CD4-positive, alpha-beta T cell treated with Interleukin-4 for 4 hours (primary cell): ENCODE results near the gene ZCCHC7.
"Not testable (repeated sequence)": the region's sequence is repeated elsewhere in the genome, so short reads cannot be mapped to it uniquely, and the experiment has no call there.

Experiments used
- DNase-seq: peaks from one replicate; pipeline ENCODE4 v3.0.0-alpha.2; 2020

ZCCHC7 gene

DNA sequence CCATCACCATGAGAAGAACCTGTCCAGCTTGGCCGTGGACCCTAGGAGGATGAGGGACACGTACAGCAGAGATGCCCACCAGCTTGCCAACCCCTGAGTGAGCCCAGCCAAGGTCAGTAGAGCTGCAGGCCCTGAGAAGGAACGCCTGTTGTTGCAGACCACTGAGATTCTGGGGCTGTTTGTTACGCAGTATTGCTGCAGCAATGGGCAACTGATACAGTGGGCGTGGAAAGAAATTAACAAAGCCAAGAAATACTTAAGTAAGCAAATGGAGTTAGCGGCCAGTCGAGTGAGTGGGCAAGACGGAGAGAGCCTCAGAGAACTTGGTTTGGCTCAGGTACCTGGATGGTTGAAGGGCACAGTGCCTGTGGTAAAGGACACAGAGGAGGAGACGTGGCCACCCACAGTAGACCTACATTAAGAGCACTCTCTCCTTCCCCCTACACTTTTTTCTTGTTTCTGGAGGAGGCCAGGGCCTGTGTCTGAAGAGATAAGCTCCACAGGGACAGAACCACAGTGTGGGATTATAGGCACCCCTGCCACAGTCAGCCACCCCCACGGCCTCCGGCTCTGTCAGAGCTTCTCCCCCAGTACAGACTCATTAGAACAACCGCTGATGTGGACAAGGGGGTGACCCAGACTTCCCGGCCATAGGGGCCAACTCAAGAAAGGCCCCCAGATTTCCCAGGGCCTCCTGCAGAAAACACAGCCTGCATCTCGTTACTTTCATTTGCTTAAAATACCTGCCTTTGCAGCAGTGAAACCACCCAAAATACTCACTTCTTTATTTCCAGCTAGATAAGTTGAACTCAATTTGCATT is 262.0 kb downstream of the ZCCHC7 start:
- DNase-seq, result no peak

DNA sequence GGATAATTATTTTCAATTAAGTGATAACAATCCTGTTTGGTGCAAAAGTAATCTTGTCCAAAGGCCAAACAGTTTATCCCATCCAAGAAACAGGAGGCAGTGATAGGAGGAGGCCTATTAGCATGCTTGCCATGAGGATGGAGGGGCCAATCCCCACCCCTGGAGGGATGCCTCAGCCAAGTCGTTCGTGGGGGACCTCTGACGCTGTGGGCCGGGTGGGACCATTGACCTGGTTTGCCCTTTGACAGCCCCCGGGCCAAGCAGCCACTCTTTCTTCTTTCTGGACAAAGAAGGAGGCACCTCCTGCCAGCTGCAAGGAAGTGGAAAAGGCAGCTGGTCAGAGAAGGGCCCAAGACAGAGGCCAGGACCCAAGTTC is 262.6 kb downstream of the ZCCHC7 start:
- no peak for DNase-seq

DNA sequence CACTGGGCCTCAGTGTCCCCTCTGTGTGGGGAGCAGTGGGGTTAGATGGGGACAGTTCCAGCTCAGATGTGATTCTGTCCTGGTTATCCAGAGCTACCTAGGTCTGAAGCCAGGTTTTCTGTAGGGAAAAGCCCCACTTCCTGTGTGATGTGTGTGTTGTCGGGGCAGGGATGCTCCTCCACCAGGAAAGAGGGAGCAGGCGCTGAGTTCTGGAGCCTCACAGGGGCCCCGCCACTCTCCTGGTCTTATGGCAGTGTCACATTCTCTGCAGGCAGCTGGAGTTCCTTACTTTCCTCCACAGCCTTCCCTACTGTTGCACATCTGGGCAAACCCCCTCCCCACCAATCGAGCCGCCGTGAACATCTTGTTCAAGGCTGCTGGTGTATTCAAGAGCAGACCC is 263.0 kb downstream of the ZCCHC7 start:
- DNase-seq, result no peak

DNA sequence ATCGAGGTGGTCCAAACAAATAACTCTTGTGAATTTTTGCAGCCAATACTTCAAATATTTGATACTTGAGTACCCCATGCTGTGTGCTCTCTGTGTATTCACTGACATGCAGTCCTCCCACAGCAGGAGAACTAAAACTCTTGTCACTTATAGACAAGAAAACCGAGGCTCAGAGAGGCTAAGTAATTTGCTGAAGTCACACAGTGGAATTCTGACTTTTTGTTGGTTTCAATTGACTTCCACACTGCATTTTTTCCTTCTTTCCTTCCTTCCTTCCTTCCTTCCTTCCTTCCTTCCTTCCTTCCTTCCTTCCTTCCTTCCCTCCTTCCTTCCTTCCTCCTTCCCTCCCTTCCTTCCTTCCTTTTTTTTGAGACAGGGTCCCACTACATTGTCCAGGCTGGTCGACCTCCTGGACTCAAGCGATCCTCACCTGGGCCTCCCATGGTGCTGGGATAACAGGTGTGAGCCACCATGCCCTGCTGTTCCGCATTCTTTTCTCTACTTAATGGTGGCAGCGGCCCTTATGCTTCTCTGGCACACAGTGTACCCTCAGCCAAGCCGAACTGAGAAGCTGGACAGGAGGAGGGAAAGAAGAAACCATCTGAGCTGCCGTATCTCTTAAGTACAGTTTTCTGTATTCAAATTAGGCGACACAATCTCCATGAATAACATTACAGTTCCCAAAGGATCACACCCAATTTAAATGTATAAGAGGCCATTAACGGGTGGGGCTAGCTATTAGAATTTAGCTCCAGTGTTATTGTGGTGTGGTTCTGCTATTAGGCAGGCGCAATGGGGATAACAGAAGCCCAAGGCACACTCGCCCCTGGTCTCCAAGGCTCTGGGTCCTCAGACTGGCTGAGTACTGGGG is 263.7 kb downstream of the ZCCHC7 start:
- no peak for DNase-seq

DNA sequence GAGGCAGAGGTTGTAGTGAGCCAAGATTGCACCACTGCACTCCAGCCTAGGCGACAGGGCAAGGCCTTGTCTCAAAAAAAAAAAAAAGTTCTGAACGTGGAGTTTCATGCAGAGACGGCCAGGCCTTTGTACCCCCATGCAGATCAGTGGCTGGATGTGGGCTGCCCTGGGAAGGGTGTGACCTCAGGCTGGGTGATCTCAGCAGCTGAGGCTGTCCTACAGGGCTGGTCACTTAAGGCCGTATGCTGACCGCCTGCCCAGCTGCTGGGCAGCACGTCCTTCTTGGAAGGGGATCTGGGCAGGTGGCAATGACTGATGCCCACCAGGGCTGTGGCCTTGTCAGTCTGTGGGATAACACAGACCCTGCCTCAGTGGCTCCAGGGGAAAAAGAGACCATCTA is 264.9 kb downstream of the ZCCHC7 start:
- no peak for DNase-seq

DNA sequence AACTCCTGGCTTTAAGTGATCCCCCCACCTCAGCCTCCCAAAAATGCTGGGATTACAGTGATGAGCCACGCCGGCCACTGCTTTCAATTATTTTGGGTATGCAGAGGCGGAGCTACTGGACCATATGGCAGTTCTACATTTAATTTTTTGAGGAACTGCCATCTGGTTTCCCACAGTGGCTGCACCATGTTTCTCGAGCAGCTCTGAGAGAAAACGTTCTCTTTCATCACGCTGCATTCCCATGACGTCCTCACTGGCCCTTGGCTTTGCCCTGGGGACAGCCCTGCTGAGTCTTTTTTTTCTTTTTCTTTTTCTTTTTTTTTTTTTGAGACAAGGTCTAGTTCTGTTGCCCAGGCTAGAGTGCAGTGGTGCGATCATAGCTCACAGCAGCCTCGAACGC is 266.6 kb downstream of the ZCCHC7 start:
- DNase-seq, result no peak

DNA sequence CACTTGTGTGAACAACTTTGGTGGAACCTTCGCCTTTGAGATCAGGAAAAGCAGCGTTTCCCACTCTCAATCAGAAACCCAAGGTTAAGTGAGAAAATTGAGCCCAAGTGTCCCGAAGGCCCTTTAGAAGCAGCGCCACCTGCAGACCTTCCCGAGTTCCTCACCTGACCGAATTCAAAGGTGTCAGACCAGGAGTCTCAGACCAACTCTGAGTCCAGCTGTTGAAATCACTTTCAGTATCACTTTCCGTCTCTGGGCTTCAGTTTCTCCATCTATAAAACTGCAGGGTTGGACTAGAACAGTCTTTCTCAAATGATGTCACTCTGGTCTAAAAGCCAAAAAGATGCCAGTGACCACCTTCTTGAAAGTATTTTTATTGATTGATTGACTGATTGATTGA is 270.4 kb downstream of the ZCCHC7 start:
- peak; percentile 5 for DNase-seq

DNA sequence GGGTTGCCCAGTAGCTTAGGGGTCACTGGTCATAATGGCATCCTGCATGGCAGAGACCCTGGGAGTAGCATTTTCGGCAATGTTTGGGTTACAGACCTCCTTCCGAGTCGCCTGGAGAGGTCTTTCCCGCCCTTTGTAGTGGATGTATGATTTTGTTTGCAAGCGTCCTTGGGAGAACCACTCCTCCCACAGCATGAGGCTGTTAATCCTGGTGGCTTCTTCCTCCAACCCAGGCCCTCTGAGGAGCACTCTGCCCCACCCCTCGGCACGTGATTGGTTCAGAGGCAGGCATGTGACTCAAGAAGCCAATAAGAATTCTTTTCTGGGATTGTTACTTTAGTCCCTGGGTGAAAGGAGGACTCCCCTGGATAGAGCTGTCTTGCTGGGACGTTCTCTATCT is 271.9 kb downstream of the ZCCHC7 start:
- no peak for DNase-seq

DNA sequence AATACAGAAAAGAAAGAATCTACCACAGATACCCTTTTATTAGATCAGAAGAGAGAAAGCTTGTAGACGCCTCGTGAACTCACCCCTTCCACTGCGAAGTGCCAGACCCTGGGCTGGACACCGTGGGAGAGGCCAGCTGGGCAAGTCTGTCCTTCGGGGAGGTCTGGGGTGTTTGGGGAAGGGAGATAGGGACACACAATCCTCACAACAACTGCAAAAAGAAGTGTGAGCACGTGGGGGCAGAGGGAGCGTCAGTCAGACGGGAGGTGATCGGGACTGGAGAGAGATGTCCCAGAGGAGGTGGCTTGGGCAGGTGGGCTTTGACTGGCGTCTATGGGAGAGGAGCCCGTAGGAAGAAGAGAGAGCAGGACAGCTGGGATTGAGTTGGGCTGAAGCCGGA is 274.9 kb downstream of the ZCCHC7 start:
- no peak for DNase-seq

DNA sequence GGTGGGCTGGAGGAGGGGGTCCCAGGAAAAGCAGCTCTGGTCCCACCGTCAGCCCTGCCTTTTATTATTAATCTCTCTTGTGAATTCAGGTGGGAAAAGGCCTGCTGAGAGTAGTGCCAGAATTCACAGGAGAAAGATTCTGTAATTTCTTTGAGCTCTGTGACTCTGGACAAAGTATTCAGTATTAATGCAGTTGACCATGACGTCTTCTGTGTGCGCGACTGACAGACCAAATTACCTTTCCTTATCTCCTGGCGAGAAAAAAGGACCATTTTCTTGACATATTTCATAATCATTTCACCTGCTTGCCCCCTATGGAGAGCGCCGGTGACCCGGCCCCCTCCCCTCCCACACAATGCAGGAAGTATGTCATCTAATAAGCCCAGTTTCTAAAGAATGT is 275.3 kb downstream of the ZCCHC7 start:
- DNase-seq, result no peak

DNA sequence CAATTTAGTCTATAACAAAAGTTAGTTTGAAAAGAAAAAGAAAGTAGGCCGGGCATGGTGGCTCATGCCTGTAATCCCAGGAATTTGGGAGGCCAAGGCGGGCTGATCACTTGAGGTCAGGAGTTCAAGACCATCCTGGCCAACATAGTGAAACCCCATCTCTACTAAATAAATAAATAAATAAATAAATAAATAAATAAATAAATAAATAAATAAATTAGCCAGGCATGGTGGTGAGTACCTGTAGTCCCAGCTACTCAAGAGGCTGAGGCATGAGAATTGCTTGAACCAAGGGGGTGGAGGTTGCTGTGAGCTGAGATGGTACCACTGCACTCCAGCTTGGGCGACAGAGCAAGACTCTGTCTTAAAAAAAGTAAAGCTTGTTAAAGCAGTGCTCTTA is 277.6 kb downstream of the ZCCHC7 start:
- not testable (repeated sequence) for DNase-seq

DNA sequence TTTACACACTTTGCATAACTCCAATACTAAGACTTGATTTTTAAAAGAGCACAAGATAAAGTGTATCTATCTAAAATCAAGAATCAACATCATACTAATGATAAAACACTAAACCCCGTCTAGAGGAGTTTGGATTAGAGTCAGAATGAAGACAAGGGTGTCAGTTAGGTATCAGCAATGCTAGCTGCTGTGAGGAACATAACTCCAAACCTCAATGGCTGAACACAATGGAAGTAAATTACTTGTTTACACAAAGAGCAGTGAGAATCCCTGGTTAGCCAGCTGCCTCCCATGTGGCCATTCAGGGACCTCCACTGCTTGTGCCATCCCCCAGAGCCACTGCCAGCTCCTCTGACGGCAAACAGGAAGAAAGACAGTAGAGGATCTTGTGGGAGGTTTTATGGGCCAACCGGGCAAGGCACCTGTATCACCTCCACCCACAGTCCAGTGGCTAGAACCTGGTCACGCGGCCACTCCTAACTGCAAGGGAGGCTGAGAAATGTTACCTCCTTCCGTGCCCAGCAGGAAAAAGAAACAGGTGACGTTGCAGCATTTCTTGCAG is 278.2 kb downstream of the ZCCHC7 start:
- DNase-seq, result no peak

DNA sequence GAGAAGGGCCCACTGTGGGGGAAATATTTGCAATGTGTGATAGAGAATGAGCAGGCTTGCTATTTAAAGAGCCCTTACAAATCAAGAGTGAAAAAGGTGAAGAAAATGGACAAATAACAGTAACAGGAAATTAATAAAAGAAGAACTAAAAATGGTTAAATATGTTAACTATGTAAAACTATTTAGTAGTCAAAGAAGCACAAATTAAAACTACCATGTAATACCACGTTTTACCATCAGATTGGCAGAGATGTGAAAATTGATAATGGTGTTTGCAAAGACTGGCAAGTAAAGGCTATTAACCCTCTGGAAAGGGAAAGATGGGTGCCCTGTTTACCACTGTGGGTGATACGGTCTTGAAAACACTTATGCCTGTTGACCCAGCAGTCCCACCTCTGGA is 279.0 kb downstream of the ZCCHC7 start:
- no peak for DNase-seq

DNA sequence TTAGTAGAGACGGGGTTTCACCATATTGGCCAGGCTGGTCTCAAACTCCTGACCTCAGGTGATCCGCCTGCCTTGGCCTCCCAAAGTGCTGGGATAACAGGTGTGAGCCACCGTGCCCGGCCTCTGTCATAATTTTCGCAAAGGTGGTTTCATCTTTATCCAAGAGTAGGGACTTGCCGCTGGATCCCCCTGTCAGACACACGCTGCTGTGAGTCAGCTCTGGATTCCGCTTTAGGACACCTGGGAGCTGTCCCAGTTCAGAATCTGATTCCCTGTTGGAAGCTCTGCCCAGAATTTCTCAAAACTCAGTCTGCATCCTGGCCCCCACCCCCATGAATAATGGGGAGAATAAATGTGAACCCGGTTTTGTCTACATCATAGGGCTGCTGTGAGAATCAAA is 284.2 kb downstream of the ZCCHC7 start:
- DNase-seq, result no peak

DNA sequence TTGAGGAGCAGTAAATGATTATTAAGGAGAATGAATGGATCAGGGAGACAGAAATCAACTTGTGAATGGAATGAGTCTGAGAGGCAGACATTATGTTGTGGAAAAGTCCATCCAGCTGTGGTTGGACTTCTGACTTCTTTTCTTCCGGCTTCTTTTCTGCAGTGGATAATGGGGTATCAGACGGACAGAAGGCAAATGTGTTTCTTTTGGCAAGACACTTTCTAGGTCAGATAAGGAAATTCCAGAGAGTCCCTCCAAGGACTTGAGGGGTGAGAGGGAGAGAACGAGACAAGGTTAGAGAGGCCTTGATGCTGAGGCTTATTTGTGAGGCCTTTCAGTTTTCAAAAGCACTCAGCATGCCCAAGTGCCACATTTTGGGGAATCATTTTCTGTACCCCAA is 285.0 kb downstream of the ZCCHC7 start:
- DNase-seq, result no peak

DNA sequence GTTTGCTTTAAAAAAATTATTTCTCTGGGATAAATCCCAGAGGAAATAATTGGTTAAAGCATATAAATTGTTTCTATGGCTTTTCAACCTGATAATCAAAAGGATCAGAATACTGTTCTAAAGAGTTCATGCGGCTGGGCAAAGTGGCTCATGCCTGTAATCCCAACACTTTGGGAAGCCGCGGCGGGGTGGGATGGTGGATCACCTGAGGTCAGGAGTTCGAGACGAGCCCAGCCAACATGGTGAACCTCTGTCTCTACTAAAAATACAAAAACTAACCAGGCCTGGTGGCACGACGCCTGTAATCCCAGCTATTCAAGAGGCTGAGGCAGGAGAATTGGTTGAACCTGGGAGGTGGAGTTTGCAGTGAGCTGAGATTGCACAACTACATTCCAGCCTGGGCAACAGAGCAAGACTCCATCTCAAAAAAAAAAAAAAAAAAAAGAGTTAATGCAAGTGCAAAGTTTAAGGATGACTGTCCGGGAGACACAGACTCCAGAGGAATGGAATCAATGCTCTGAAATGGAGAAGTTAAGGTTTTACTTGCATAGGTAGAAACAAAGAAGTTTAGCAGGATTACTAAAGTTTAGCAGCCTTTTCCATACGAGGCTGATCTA is 285.5 kb downstream of the ZCCHC7 start:
- DNase-seq, result no peak

DNA sequence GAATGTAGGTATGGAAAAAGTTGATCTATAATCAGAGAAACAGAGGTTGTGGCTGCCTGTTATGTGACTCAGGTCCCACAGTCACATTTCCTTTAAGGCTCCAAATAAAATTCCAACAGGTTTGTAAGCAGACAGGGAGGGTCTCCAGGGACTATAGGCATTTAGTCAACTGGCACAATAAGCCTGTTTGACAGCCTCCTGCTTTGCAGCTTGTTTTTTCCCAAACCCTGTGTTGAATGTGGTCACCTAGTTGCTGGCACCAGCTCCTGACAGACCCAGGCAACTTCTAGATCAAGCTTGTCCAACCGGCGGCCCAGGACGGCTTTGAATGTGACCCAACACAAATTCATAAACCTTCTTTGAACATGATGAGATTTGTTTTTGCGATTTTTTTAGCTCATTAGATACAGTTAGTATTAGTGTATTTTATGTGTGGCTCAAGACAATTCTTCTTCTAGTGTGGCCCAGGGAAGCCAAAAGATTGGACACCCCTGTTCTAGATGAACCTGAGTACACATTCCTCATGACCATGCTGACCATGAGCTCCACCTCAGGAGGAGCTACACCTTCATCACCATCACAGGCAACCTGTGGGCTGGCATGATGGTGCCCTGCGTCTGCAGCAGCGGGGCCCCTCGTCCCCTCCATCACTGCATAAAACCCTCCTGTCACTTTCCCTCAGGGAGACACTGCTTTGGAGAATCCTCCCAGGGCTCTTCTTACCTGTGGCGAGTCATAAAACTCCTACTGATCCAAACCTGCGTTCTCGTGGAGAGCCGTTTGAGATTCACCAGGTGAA is 286.4 kb downstream of the ZCCHC7 start:
- no peak for DNase-seq

DNA sequence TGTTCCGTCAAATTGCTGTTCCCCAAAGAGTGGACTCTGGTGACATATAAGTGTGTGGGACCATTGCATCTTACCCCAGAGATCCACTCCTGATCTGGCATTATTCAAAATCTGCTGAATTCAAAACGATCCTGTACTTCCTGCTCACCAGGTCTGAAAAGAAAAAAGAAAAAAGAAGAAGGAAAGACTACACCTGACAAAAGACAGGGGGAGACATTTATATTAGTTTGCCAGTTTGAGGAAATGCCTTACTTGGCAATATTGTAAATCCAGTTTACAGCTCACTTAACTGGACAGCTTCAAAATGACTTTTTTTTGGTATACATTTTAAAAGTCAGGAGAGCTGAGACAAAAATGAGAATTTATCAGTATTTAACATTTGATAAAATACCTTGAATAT is 287.1 kb downstream of the ZCCHC7 start:
- DNase-seq, result no peak
